SKM-1 (cell line): ENCODE data around the gene PARD3B.

ENCODE experiments used
- DNase-seq: peaks from one replicate; lab custom pipeline; 2025; ENCODE audit not compliant: unreplicated experiment; lab: John Stamatoyannopoulos, UW

The PARD3B gene

GRCh38 chr2:204933735-204934374 is 388.6 kb downstream of the PARD3B start:
- DNase-seq, result no peak

- no peak for DNase-seq
Observed at GRCh38 chr2:204944927-204945326, 399.7 kb downstream of the PARD3B start.

GRCh38 chr2:204945376-204945775 is 400.1 kb downstream of the PARD3B start:
- DNase-seq, result no peak

GRCh38 chr2:204946892-204947291 is 401.6 kb downstream of the PARD3B start:
- no peak for DNase-seq

- no peak for DNase-seq
Observed at GRCh38 chr2:204947405-204947804, 402.1 kb downstream of the PARD3B start.

- DNase-seq, result no peak
Observed at GRCh38 chr2:204948024-204948763, 402.9 kb downstream of the PARD3B start.

GRCh38 chr2:204948822-204949221 is 403.5 kb downstream of the PARD3B start:
- DNase-seq, result no peak

- DNase-seq, result no peak
Observed at GRCh38 chr2:204950695-204951346, 405.5 kb downstream of the PARD3B start.

GRCh38 chr2:204958371-204958770 is 413.1 kb downstream of the PARD3B start:
- DNase-seq, result no peak

GRCh38 chr2:204964414-204964813 is 419.1 kb downstream of the PARD3B start:
- DNase-seq, result no peak

GRCh38 chr2:204966245-204966644 is 421.0 kb downstream of the PARD3B start:
- no peak for DNase-seq

- DNase-seq, result no peak
Observed at GRCh38 chr2:204967199-204967960, 422.1 kb downstream of the PARD3B start.

GRCh38 chr2:204971206-204971907 is 426.1 kb downstream of the PARD3B start:
- no peak for DNase-seq

GRCh38 chr2:204972161-204972560 is 426.9 kb downstream of the PARD3B start:
- no peak for DNase-seq

GRCh38 chr2:204972606-204973336 is 427.5 kb downstream of the PARD3B start:
- DNase-seq, result no peak

- no peak for DNase-seq
Observed at GRCh38 chr2:204973616-204974015, 428.3 kb downstream of the PARD3B start.

- DNase-seq, result no peak
Observed at GRCh38 chr2:204974487-204974886, 429.2 kb downstream of the PARD3B start.

GRCh38 chr2:204977914-204978313 is 432.6 kb downstream of the PARD3B start:
- no peak for DNase-seq

GRCh38 chr2:204982303-204982702 is 437.0 kb downstream of the PARD3B start:
- DNase-seq, result no peak

- DNase-seq, result no peak
Observed at GRCh38 chr2:204984518-204984917, 439.2 kb downstream of the PARD3B start.
